GM18519 (cell line): ENCODE measurements around the gene FGFR3.

Experiments
- ATAC-seq: cut with Tn5 transposase; IDR thresholded peaks from one replicate; pipeline ENCODE4 v1.9.1; 2021; ENCODE audit warnings: mild to moderate bottlenecking, moderate library complexity; ENCODE audit not compliant: unreplicated experiment, low FRiP score

FGFR3 gene

DNA sequence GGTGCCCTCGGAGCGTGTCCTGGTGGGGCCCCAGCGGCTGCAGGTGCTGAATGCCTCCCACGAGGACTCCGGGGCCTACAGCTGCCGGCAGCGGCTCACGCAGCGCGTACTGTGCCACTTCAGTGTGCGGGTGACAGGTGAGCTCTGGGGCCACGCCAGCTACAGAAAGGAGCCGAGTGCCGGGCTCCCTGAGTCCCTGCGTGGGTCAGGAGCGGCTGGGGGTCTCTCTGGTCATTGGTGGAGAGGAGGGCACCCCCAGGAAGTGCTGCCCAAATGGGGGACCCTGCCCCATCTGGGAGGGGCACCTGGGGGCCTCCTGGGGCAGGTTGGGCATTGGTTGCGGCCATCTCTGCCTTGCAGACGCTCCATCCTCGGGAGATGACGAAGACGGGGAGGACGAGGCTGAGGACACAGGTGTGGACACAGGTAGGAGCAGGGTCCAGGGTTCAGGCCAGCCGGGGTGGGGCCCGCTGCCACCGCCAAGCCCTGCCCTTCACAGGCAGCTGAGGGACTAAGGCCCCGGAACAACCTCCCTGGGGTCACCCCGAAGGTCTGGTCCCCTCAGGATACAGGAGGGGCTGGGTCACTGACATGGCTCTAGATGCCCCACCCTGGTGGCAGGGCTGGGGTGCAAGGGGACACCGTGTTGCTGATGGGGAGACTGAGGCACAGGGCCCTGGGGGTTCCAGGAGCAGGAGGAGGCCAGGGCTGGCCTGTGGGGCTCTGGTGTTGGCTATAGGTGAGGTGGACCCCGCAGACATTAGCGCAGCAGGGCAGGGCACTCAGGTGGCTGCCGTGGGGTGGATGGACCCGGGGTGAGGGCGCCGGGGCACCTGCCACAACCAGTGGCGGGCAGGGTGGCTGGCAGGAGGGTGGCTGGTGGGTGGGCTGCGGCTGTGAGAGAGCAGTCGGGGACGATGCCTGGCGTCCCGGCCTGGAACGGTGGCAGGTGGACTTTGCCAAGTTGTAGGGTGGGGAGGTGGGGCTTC lies 6.6 kb downstream of the FGFR3 start:
- no peak for ATAC-seq

DNA sequence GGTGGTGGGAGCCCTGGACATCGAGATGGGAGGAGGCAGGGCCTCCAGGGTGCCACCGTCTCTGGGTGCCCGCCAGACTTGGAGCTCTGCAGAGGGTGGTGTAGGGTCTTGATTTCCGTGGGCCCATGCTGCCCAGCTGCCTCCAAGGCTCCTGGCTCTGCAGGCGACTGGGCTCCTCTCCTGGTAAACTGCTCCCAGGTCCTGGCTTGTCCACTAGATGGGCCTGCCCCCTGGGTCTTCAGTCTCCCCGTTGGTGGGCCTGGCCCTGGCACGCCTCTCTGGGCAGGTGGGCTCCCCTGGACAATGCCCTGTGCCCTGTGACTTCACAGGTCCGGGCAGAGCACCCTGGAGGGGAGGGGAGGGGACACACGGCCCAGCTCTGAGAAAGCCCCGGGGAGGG lies 7.7 kb downstream of the FGFR3 start:
- ATAC-seq: no peak

DNA sequence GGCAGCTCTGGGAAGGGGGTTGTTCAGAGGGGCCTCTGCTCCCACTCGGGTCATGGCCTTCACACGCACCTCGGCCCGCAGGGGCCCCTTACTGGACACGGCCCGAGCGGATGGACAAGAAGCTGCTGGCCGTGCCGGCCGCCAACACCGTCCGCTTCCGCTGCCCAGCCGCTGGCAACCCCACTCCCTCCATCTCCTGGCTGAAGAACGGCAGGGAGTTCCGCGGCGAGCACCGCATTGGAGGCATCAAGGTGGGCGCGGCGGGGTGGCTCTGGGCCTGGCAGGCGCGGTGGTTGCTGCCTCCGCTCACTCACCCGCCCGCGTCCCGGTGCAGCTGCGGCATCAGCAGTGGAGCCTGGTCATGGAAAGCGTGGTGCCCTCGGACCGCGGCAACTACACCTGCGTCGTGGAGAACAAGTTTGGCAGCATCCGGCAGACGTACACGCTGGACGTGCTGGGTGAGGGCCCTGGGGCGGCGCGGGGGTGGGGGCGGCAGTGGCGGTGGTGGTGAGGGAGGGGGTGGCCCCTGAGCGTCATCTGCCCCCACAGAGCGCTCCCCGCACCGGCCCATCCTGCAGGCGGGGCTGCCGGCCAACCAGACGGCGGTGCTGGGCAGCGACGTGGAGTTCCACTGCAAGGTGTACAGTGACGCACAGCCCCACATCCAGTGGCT lies 8.3 kb downstream of the FGFR3 start:
- ATAC-seq: no peak

GRCh38 chr4:1802151-1802715 lies 9.1 kb downstream of the FGFR3 start:
- no peak for ATAC-seq

DNA sequence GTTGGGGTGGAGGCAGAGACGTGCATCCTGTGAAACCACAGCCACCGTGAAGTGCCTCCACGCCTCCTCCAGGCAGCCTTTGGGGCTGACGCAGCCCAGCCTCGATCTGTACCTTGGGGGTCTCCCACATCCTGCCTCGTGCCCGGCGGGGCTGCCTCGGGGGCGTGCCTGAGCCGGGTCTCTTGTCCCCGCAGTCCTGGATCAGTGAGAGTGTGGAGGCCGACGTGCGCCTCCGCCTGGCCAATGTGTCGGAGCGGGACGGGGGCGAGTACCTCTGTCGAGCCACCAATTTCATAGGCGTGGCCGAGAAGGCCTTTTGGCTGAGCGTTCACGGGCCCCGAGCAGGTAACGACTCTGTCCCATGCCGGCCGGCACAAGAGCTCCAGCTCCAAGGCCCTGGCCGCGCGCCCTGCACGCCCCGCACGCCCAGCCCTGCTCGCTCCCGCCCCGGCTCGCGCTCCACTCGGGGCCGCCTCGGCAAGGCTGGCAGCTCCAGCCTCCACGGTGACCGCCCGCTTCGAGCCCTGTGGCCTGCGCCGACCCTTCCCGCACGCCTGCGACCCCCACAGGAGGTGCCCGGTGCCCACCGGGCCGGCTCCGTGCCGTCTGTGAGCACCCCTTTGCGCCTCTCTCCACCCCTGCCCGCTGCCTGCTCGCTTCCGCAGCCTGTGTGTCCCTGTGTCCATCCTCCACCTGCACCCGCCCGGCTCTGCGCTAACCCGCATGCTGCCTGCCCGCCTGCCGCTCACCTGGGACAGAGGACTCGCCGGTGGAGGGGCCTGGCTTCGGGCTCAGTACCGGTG lies 9.8 kb downstream of the FGFR3 start:
- ATAC-seq: no peak

- ATAC-seq: no peak
These were observed 10.7 kb downstream of the FGFR3 start for GRCh38 chr4:1803523-1804423.

DNA sequence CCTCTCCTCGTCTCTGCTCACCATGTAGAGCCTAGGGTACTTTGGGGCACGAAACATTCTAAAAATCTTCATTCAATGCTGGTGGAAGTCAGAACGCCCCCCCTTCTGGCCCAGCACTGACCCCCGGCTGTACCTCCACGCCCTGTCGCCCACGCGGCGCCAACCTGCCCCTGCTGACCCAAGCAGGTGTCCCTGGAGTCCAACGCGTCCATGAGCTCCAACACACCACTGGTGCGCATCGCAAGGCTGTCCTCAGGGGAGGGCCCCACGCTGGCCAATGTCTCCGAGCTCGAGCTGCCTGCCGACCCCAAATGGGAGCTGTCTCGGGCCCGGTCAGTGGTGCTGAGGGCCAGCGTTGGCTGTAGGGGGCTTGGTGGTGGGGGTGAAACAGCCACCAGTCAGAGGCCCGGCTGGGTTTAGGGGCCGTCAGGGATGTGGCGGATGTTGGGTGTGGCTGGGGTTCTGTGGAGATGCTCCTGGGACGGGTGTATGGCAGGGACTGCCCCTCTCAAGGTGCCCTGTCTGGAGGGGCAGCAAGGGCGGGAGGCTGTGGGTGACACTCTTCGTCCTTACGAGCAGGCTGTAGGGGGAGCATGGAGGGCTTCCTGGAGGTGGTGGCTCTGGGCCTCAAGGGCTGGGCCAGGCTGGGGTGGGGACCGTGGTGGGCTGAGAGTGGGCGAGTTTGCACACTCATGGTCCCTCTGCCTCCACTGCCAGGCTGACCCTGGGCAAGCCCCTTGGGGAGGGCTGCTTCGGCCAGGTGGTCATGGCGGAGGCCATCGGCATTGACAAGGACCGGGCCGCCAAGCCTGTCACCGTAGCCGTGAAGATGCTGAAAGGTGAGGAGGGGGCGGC lies 11.8 kb downstream of the FGFR3 start:
- ATAC-seq: no peak

GRCh38 chr4:1805493-1806222 lies 12.6 kb downstream of the FGFR3 start:
- ATAC-seq: no peak

DNA sequence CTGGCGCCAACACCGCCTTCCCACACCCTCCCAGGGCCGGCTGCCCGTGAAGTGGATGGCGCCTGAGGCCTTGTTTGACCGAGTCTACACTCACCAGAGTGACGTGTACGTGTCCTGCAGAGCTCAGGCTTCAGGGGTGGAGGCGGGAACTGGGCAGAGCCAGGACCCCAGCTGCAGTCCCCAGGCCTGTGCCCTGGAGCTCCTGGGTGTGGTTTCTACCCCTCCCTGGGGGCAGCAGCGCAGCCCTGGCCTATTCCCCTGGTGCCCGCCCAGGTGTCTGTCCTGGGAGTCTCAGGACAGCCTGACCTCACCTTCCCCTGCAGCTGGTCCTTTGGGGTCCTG lies 13.1 kb downstream of the FGFR3 start:
- ATAC-seq: no peak

DNA sequence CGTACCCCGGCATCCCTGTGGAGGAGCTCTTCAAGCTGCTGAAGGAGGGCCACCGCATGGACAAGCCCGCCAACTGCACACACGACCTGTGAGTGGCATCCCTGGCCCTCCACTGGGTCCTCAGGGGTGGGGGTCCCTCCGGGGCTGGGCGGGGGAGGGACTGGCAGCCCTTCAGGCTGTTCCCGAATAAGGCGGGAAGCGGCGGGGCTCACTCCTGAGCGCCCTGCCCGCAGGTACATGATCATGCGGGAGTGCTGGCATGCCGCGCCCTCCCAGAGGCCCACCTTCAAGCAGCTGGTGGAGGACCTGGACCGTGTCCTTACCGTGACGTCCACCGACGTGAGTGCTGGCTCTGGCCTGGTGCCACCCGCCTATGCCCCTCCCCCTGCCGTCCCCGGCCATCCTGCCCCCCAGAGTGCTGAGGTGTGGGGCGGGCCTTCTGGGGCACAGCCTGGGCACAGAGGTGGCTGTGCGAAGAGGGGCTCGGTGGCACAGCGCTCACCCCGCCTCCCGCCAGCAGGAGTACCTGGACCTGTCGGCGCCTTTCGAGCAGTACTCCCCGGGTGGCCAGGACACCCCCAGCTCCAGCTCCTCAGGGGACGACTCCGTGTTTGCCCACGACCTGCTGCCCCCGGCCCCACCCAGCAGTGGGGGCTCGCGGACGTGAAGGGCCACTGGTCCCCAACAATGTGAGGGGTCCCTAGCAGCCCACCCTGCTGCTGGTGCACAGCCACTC lies 13.7 kb downstream of the FGFR3 start:
- ATAC-seq: no peak

DNA sequence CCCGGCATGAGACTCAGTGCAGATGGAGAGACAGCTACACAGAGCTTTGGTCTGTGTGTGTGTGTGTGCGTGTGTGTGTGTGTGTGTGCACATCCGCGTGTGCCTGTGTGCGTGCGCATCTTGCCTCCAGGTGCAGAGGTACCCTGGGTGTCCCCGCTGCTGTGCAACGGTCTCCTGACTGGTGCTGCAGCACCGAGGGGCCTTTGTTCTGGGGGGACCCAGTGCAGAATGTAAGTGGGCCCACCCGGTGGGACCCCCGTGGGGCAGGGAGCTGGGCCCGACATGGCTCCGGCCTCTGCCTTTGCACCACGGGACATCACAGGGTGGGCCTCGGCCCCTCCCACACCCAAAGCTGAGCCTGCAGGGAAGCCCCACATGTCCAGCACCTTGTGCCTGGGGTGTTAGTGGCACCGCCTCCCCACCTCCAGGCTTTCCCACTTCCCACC lies 14.3 kb downstream of the FGFR3 start:
- no peak for ATAC-seq

GRCh38 chr4:1808396-1808795 lies 15.3 kb downstream of the FGFR3 start:
- no peak for ATAC-seq

DNA sequence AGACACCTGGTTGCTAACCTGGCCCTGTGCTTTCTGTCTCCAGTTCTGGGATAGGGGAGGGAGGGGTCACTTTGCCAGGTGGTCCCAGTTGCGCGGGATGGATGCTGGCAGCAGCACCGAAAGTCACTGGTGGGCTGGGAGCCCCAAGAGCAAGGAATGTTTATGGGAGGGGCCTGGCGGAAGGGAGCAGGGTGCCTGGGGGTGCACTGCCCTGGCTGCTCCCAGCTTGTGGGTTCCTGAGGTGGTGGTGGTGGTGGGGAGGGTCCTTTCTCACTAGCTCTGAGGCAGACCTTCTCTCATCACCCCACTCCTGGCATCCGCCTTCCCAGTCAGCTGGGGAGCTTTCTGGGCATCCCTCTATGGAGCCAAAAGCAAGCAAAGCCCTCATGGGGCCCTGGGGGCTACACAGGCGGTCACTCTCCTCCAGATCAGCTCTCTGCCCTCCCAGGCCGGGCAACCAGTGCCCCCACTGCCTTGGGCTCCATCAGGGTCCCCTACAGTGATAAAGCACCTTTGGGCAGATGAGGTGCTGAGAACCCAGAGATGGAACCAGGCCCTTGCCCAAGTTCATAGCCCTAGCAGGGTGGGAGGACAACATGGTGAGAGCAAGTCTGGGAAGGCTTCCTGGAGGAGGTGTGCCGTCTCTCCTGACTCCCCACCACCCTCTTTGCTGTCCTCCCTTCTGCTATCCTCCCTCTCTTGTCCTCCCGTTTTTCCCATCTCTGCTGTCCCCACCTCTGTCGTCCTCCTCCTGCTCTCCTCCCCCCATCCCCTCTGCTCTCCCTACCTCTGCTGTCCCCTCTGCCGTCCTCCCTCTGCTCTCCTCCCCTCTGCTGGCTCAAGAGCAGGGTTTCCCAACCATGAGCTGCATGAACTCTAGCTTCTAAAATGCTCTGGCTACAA lies 16.0 kb downstream of the FGFR3 start:
- ATAC-seq: no peak

- ATAC-seq: no peak
These were observed 16.8 kb downstream of the FGFR3 start for GRCh38 chr4:1809754-1810502.

- no peak for ATAC-seq
These were observed 17.7 kb downstream of the FGFR3 start for GRCh38 chr4:1810765-1811164.

DNA sequence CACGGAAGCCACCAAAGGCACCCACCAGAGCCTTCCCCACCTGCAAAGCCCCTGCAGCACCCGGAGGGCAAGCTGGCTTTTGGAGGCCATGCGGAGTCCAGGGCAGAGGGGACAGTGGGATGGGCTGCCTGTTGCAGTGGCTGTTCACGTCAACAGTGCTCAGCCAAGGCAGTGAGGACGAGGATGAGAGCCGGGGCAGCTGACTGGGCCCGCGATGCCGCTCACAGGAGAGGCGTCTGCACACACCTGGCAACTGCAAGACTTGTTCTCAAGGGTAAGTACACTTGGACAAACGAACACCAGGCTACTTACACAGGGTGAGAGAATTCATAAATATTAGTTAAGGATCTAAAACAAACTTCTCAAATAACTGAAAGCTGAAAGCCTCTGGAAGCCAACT lies 19.6 kb downstream of the FGFR3 start:
- ATAC-seq: no peak
